Lower leg skin (tissue), 3 donors: Measurements from ENCODE around the gene ISY1.

ENCODE experiments used
- POLR2A ChIP-seq, 2 donors: fragments of 450-650 bp; IDR thresholded peaks; one replicate each; pipeline ENCODE4 v1.6.1; 2016 to 2017; ENCODE audit warnings: antibody characterized with exemption in 2 of 2, mild to moderate bottlenecking in 1 of 2, moderate library complexity in 1 of 2
- TF ChIP-seq, protein P1 (sequence below), 3 donors: fragments of 450-650 bp; IDR thresholded peaks; one replicate each; pipeline ENCODE4 v1.5.1; 2016; ENCODE audit warnings: antibody characterized with exemption in 3 of 3, mild to moderate bottlenecking in 3 of 3, moderate library complexity in 2 of 3

DNA sequence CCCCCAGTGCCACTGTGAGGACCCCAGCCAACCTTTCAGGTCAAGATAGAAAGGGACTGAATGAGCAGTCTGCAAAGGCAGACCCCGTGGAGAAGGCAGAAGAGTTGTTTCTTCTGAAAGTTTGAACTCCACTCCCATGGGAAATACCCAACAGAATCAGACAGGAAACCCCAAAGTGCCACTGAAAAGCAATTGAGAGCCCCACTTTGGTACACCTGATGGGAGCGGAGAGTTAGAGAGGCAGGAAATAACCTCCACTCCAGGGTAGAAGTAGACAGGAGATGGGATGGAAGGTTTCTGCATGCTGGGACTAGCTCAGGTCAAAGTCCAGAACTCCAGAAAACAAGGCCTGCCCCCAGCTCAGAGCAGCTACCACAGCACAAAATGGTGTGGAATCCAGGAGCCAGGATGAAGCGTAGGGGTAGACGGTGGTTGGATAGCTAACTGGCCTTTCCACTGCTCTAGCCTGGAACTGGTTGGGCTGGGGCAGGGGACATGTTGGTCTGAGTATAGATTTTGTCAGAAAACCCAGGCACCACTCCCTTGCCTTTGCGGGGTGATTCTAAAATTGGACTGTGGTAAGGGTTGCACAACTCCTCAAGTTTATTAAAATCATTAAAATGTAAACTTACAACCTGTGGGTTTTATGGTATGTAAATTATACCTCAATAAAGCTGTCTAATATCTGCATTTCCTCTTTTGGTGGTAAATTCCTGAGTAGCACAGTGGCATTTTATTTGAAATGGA is 37.4 kb downstream of the ISY1 start:
- TF ChIP-seq, protein P1, sequence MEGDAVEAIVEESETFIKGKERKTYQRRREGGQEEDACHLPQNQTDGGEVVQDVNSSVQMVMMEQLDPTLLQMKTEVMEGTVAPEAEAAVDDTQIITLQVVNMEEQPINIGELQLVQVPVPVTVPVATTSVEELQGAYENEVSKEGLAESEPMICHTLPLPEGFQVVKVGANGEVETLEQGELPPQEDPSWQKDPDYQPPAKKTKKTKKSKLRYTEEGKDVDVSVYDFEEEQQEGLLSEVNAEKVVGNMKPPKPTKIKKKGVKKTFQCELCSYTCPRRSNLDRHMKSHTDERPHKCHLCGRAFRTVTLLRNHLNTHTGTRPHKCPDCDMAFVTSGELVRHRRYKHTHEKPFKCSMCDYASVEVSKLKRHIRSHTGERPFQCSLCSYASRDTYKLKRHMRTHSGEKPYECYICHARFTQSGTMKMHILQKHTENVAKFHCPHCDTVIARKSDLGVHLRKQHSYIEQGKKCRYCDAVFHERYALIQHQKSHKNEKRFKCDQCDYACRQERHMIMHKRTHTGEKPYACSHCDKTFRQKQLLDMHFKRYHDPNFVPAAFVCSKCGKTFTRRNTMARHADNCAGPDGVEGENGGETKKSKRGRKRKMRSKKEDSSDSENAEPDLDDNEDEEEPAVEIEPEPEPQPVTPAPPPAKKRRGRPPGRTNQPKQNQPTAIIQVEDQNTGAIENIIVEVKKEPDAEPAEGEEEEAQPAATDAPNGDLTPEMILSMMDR (IDR thresholded peaks at IDR 0.05), result no peak
- TF ChIP-seq POLR2A (IDR thresholded peaks at IDR 0.05), result no peak
